ENCODE measurements around the gene RAB22A. TPM values are rescaled to one million over a fixed set of nuclear protein-coding genes. Genes with fewer than 3 reads are reported as not detected.
"Not testable (repeated sequence)": the region's sequence is repeated elsewhere in the genome, so short reads cannot be mapped to it uniquely, and the experiment has no call there.

RAB22A gene
- total RNA-seq, 2 donors from 2014 or later, result 17.5 to 22.0 TPM

DNA sequence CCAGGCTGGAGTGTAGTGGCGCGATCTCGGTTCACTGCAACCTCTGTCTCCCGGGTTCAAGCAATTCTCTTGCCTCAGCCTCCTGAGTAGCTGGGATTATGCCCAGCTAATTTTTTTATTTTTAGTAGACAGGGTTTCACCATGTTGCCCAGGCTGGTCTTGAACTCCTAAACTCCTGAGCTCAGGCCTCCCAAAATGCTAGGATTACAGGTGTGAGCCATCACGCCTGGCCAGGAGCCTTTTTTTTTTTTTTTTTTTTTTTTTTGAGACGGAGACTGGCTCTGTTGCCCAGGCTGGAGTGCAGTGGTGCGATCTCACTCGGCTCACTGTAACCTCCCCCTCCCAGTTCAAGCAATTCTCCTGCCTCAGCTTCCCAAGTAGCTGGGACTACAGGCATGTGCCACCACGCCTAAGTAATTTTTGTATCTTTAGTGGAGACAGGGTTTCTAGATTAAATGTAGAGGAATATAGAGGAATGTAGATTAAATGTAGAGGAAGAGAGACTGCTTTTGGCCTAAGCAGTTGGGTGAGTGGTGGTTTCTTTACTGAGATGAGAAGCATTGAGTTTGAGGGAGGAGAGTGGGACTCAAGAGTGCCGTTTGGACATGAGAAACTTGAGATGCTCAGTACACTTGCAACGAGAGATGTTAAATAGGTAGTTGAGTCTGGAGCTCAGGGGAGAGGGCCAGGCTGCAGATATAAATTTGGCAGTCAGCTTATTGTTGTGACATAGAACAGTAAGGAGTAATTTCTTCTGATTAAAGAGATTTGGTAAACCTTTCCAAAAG lies 96.2 kb downstream of the RAB22A start:
- no peak overlapping the region for H3K9ac ChIP-seq (ENCODE audit: low read depth in 2 of 2, low read length in 2 of 2)
- H3K27me3 ChIP-seq, result no peaks in the 10 kb centered on the region
- no peak overlapping the region for H3K27ac ChIP-seq
- intact Hi-C loops (cut with DNase I), result no loop called here
- no peaks in the 10 kb centered on the region for H3K9me3 ChIP-seq
- DNase-seq, result no peak
- H3K4me1 ChIP-seq, result no peaks in the 10 kb centered on the region
- TF ChIP-seq, protein P1, sequence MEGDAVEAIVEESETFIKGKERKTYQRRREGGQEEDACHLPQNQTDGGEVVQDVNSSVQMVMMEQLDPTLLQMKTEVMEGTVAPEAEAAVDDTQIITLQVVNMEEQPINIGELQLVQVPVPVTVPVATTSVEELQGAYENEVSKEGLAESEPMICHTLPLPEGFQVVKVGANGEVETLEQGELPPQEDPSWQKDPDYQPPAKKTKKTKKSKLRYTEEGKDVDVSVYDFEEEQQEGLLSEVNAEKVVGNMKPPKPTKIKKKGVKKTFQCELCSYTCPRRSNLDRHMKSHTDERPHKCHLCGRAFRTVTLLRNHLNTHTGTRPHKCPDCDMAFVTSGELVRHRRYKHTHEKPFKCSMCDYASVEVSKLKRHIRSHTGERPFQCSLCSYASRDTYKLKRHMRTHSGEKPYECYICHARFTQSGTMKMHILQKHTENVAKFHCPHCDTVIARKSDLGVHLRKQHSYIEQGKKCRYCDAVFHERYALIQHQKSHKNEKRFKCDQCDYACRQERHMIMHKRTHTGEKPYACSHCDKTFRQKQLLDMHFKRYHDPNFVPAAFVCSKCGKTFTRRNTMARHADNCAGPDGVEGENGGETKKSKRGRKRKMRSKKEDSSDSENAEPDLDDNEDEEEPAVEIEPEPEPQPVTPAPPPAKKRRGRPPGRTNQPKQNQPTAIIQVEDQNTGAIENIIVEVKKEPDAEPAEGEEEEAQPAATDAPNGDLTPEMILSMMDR (IDR thresholded peaks at IDR 0.05), result no peak
- H3K36me3 ChIP-seq, result no peaks in the 10 kb centered on the region
- H3K4me3 ChIP-seq, result no peak overlapping the region

DNA sequence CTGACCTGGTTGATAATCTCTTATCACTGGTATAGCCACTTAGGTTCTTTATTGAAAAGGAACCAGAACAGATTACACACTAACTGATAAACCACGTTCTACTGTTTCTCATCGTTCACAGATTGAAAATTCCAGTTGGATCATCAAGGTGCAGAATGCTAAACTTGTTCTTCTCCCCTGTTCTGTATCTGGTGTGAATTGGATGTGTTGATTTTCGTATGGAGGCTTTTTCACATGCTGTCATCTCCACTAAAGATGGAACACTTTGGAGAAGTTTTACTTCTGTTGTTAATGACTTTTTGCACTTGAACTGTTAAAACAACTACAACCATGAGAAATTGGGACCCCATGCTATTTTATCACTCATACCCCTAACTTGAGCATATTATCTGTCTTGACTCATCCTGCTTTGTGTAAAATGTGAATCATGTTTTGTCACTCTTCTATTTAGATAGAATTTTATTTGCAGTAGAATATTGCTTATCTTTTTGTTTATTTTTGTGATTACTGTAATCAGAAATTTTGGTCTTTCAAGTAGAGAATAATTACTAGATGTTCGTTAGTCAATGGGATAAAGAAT lies 97.0 kb downstream of the RAB22A start:
- no peaks in the 10 kb centered on the region for H3K9me3 ChIP-seq
- intact Hi-C loops (cut with DNase I), result no loop called here
- TF ChIP-seq, protein P1 (IDR thresholded peaks at IDR 0.05), result no peak
- no peak overlapping the region for H3K27ac ChIP-seq
- no peaks in the 10 kb centered on the region for H3K36me3 ChIP-seq
- no peaks in the 10 kb centered on the region for H3K27me3 ChIP-seq
- DNase-seq, result no peak
- H3K4me3 ChIP-seq, result no peak overlapping the region
- H3K4me1 ChIP-seq, result no peaks in the 10 kb centered on the region
- H3K9ac ChIP-seq (ENCODE audit: low read depth in 2 of 2, low read length in 2 of 2), result no peak overlapping the region

DNA sequence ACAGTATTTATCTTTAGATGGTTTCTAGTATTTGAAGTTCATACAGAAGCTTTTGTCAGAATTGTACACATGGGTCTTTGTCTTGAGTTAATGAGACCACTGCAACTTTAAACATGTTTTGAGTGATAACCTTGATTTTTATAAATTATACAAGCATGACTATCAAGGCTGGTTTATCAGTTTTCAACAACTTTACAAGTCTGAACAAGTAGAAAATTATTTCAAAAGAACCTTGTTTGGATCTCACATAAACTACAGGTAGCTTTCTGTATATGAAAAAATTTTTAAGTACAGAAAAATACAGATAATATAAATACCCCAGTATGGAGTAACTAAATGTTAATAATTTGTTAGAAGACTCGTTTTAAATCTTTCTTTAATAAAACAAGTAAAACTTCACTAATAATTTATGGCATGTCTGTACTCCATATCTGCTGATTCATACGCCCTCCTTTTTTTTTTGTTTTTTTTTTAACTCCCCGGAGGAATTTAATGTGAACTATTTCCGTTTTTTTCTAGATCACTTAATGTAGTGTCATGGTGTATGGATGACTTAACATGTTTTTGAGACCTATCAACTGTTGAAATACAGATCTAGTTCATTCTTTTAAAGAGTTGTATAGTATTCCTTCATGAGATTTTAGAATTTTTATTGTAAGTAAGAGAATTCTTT lies 97.8 kb downstream of the RAB22A start:
- H3K4me1 ChIP-seq, result no peaks in the 10 kb centered on the region
- no peaks in the 10 kb centered on the region for H3K27me3 ChIP-seq
- H3K36me3 ChIP-seq, result no peaks in the 10 kb centered on the region
- no peak overlapping the region for H3K4me3 ChIP-seq
- H3K9me3 ChIP-seq, result no peaks in the 10 kb centered on the region
- no peak overlapping the region for H3K27ac ChIP-seq
- intact Hi-C loops (cut with DNase I), result no loop called here
- DNase-seq, result no peak
- no peak overlapping the region for H3K9ac ChIP-seq (ENCODE audit: low read depth in 2 of 2, low read length in 2 of 2)
- TF ChIP-seq, protein P1 (IDR thresholded peaks at IDR 0.05), result no peak

DNA sequence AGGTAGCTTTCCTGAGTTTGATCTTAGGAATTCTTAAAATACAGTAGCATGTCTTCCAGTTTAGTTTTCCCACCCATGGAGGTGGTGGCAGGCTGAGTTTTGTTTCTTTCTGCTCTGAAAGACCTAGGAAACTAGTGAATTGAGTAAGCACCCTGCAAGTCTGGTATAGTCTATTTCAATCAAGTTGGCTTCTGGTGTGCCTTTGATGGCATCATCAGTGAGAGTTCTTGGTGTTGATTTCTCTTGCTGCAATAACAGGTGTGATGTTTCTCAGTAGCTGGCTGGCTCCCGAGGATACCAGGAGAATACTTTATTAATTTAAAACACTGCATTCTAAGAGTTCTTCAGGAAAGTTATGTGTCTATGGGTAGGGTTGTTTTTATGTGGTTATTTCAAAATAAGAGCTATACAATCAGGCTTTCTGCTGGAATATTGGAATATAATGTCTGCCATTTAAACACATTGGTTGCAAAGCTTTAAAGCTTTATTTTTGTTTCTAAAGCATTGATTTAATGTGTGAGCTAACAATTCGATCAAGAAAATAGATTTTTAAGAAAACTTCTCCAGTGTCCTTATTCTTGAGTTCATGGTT lies 98.5 kb downstream of the RAB22A start:
- TF ChIP-seq, protein P1 (IDR thresholded peaks at IDR 0.05), result no peak
- Histone ChIP-seq H3K9ac (ENCODE audit: low read depth in 2 of 2, low read length in 2 of 2) (no peak overlapping the region), H3K9me3 (no peaks in the 10 kb centered on the region), H3K27ac (no peak overlapping the region), H3K4me1 (no peaks in the 10 kb centered on the region), H3K36me3 (no peaks in the 10 kb centered on the region), H3K4me3 (no peak overlapping the region), H3K27me3 (no peaks in the 10 kb centered on the region)
- intact Hi-C loops (cut with DNase I), result no loop called here
- no peak for DNase-seq

DNA sequence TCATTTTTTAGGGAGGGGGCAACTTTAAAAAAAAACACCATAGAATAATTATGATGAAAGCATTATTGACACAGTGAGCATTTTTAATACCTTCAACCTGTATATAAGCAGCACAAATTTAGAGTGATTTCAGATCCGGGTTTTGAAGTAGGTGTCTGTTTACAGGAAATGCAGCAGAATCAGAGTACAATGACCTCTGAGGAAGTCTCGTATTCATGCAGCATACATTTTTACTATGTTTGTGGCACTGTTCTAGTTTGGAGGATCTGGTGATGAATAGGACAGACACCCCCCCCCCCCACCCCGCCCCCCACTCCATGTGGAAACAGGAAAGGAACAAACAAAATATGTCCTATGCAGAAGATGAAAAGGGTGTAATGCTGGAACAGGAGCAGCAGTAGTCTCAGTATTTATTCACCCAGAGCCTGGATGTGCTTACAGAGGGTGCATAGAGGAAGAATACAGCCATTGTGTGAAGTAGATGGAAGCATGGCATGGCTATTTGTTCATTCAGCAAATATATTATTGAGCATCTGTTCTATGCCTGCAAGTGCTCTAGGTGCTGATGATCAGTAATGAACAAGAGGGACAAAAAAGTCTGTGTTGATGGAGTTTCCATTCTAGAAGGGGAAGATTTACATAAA lies 99.2 kb downstream of the RAB22A start:
- no peaks in the 10 kb centered on the region for H3K9me3 ChIP-seq
- DNase-seq, result no peak
- H3K27me3 ChIP-seq, result no peaks in the 10 kb centered on the region
- no peaks in the 10 kb centered on the region for H3K4me1 ChIP-seq
- intact Hi-C loops (cut with DNase I), result no loop called here
- H3K4me3 ChIP-seq, result no peak overlapping the region
- no peak overlapping the region for H3K9ac ChIP-seq (ENCODE audit: low read depth in 2 of 2, low read length in 2 of 2)
- no peaks in the 10 kb centered on the region for H3K36me3 ChIP-seq
- H3K27ac ChIP-seq, result no peak overlapping the region
- TF ChIP-seq, protein P1 (IDR thresholded peaks at IDR 0.05), result no peak

DNA sequence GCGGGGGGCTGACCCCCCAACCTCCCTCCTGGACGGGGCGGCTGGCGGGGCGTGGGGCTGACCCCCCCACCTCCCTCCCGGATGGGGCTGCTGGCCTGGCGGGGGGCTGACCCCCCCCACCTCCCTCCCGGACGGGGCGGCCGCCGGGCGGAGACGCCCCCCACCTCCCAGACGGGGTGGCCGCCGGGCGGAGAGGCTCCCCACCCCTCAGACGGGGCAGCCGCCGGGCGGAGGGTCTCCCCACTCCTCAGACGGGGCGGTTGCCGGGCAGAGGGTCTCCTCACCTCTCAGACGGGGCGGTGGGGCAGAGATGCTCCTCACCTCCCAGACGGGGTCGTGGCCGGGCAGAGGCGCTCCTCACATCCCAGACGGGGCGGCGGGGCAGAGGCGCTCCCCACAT lies 104.7 kb downstream of the RAB22A start:
- H3K27me3 ChIP-seq; intact Hi-C loops (cut with DNase I); H3K4me1 ChIP-seq; H3K36me3 ChIP-seq; H3K9me3 ChIP-seq; H3K4me3 ChIP-seq; H3K9ac ChIP-seq (ENCODE audit: low read depth in 2 of 2, low read length in 2 of 2); H3K27ac ChIP-seq; DNase-seq: not testable (repeated sequence)

DNA sequence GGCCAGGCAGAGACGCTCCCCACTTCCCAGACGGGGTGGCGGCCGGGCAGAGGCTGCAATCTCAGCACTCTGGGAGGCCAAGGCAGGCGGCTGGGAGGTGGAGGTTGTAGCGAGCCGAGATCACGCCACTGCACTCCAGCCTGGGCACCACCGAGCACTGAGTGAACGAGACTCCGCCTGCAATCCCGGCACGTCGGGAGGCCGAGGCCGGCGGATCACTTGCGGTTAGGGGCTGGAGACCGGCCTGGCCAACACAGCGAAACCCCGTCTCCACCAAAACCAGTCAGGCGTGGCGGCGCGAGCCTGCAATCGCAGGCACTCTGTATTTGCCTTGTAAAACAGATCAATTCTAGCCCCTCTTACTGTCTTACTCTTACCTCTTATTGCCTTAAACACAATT lies 105.3 kb downstream of the RAB22A start:
- DNase-seq; H3K27ac ChIP-seq; H3K9ac ChIP-seq (ENCODE audit: low read depth in 2 of 2, low read length in 2 of 2); H3K9me3 ChIP-seq; H3K27me3 ChIP-seq; H3K4me3 ChIP-seq; intact Hi-C loops (cut with DNase I); H3K4me1 ChIP-seq; H3K36me3 ChIP-seq: not testable (repeated sequence)
